SK-N-SH treated with all-trans-retinoic acid at 6 μM for 48 hours (cell line): Measurements from ENCODE around the gene ZBTB5.
A peak's percentile ranks its signal among the peaks of the same experiment; 100 is the strongest.

ENCODE experiments used
- ATAC-seq: fragments of 200-7000 bp; cut with Tn5 transposase; 3 replicates; pipeline ENCODE4 v1.9.1; 2020; ENCODE audit warnings: mild to moderate bottlenecking, moderate library complexity
- CSDC2 ChIP-seq: fragments of 250-450 bp; sonication (Bioruptor Pico); IDR thresholded peaks from 2 replicates; pipeline ENCODE4 v1.5.0; 2020; ENCODE audit warnings: mild to moderate bottlenecking, moderate library complexity
- ISL1 ChIP-seq: fragments of 250-450 bp; sonication (Bioruptor Pico); IDR thresholded peaks from 2 replicates; pipeline ENCODE4 v2.1.2; 2022; ENCODE audit warnings: mild to moderate bottlenecking, moderate library complexity
- OSR1 ChIP-seq: fragments of 250-450 bp; sonication (Bioruptor Pico); IDR thresholded peaks from 2 replicates; pipeline ENCODE4 v1.8.0; 2022; ENCODE audit warnings: moderate library complexity, mild to moderate bottlenecking, inconsistent platforms
- PPARA ChIP-seq: fragments of 250-450 bp; sonication (Bioruptor Pico); IDR thresholded peaks from 2 replicates; pipeline ENCODE4 v1.5.0; 2020; ENCODE audit warnings: mild to moderate bottlenecking, borderline replicate concordance
- SNAI2 ChIP-seq: fragments of 250-450 bp; sonication (Bioruptor Pico); IDR thresholded peaks from 2 replicates; pipeline ENCODE4 v1.5.0; 2020; ENCODE audit warnings: mild to moderate bottlenecking, moderate library complexity
- TCF4 ChIP-seq: fragments of 250-450 bp; sonication (Bioruptor Pico); IDR thresholded peaks from 2 replicates; pipeline ENCODE4 v1.8.0; 2021; ENCODE audit warnings: mild to moderate bottlenecking, moderate library complexity, borderline replicate concordance
- ZC3H10 ChIP-seq: fragments of 250-450 bp; sonication (Bioruptor Pico); IDR thresholded peaks from 2 replicates; pipeline ENCODE4 v1.5.1; 2021; ENCODE audit warnings: mild to moderate bottlenecking, moderate library complexity
- ZFP3 ChIP-seq: fragments of 250-450 bp; sonication (Bioruptor Pico); IDR thresholded peaks from 2 replicates; pipeline ENCODE4 v1.5.0; 2020; ENCODE audit warnings: mild to moderate bottlenecking, moderate library complexity
- ZNF565 ChIP-seq: fragments of 450-650 bp; formaldehyde crosslinking; conservative IDR thresholded peaks from 2 replicates; pipeline ENCODE4 v1.5.0; 2020; ENCODE audit warnings: low read depth, mild to moderate bottlenecking, moderate library complexity
- ZNF70 ChIP-seq: fragments of 450-650 bp; formaldehyde crosslinking; IDR thresholded peaks from 2 replicates; pipeline ENCODE4 v1.5.0; 2020; ENCODE audit warnings: mild to moderate bottlenecking, moderate library complexity
- TF ChIP-seq, protein P1 (sequence below): fragments of 250-450 bp; sonication (Bioruptor Pico); IDR thresholded peaks from 2 replicates; pipeline ENCODE4 v1.5.0; 2020; ENCODE audit warnings: mild to moderate bottlenecking, moderate library complexity
- TF ChIP-seq, protein P2 (sequence below): fragments of 250-450 bp; sonication (Bioruptor Pico); IDR thresholded peaks from 2 replicates; pipeline ENCODE4 v1.8.0; 2021; ENCODE audit warnings: low read depth, mild to moderate bottlenecking, moderate library complexity, borderline replicate concordance
- TF ChIP-seq, protein P3 (sequence below): fragments of 250-450 bp; sonication (Bioruptor Pico); IDR thresholded peaks from 2 replicates; pipeline ENCODE4 v1.8.0; 2020; ENCODE audit warnings: mild to moderate bottlenecking, moderate library complexity, borderline replicate concordance

The ZBTB5 gene

DNA sequence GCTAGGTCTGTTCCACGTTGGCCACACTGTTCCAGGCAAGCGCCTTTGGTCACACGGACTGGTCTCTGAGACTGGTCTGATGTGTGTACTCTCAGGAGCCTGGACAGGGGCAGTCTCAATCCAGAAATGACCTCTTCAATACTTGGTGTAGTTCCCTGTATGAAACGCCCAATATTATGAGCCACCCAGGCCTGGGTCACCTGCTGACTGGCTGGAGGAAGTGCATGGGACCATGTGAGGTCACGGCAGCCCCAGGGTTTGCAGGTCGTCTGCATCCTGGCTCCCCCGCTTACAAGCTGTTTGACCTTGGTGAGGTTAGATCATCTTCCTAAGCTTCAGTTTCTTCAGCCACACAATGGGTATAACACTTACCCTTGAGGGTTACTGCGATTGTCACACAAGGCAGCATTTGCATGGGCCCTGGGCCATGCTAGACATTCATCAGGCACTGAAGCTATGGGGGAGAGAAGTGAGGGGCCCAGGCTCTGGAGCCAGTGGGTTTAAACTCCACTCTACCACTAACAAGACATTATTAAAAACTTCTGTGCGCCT is 47.9 kb downstream of the ZBTB5 start:
- TF ChIP-seq, protein P1, sequence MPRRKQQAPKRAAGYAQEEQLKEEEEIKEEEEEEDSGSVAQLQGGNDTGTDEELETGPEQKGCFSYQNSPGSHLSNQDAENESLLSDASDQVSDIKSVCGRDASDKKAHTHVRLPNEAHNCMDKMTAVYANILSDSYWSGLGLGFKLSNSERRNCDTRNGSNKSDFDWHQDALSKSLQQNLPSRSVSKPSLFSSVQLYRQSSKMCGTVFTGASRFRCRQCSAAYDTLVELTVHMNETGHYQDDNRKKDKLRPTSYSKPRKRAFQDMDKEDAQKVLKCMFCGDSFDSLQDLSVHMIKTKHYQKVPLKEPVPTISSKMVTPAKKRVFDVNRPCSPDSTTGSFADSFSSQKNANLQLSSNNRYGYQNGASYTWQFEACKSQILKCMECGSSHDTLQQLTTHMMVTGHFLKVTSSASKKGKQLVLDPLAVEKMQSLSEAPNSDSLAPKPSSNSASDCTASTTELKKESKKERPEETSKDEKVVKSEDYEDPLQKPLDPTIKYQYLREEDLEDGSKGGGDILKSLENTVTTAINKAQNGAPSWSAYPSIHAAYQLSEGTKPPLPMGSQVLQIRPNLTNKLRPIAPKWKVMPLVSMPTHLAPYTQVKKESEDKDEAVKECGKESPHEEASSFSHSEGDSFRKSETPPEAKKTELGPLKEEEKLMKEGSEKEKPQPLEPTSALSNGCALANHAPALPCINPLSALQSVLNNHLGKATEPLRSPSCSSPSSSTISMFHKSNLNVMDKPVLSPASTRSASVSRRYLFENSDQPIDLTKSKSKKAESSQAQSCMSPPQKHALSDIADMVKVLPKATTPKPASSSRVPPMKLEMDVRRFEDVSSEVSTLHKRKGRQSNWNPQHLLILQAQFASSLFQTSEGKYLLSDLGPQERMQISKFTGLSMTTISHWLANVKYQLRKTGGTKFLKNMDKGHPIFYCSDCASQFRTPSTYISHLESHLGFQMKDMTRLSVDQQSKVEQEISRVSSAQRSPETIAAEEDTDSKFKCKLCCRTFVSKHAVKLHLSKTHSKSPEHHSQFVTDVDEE (CRISPR knock-in tag), result no peak
- TF ChIP-seq ZNF565 (CRISPR knock-in tag), result no peak
- TF ChIP-seq SNAI2 (CRISPR knock-in tag), result no peak
- TF ChIP-seq ZC3H10 (CRISPR knock-in tag), result no peak
- no peak for TF ChIP-seq PPARA (CRISPR knock-in tag)
- TF ChIP-seq ZFP3 (CRISPR knock-in tag), result no peak
- TF ChIP-seq, protein P2, sequence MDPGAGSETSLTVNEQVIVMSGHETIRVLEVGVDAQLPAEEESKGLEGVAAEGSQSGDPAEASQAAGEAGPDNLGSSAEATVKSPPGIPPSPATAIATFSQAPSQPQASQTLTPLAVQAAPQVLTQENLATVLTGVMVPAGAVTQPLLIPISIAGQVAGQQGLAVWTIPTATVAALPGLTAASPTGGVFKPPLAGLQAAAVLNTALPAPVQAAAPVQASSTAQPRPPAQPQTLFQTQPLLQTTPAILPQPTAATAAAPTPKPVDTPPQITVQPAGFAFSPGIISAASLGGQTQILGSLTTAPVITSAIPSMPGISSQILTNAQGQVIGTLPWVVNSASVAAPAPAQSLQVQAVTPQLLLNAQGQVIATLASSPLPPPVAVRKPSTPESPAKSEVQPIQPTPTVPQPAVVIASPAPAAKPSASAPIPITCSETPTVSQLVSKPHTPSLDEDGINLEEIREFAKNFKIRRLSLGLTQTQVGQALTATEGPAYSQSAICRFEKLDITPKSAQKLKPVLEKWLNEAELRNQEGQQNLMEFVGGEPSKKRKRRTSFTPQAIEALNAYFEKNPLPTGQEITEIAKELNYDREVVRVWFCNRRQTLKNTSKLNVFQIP (CRISPR knock-in tag), result no peak
- ATAC-seq, result no peak

DNA sequence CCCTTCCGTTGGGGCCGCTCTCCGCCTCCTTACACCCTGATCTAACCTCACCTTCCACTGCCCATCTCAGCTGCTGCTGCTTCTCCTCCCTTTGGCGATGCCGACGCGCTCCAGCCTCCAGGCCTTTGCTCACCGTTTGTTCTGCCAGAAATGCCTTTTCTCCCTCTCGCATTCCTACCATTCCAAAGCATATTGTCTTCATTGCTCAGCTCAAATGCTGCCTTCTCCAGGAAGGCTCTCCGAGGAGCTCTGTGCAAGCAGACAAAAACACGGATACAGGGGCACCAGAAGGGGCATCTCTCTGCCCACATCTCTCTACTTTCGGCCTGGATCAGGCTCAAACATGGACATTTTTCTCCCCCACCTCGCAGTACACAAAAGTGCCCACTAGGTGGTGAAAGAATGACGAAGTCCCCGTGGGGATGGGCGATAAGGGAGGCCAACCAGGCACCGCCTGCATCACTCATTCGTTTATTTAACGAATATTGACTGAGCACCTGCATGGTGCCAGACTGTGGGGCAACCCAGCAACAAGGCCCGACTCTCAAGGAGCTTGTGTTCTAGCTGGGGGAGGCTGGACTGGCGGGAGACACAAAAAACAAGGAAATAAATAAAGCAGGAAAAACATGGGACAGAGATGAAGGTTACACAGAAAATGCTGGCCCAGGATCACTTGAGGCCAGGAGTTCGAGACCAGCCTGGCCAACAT is 50.1 kb downstream of the ZBTB5 start:
- TF ChIP-seq SNAI2 (CRISPR knock-in tag), result no peak
- TF ChIP-seq, protein P3, sequence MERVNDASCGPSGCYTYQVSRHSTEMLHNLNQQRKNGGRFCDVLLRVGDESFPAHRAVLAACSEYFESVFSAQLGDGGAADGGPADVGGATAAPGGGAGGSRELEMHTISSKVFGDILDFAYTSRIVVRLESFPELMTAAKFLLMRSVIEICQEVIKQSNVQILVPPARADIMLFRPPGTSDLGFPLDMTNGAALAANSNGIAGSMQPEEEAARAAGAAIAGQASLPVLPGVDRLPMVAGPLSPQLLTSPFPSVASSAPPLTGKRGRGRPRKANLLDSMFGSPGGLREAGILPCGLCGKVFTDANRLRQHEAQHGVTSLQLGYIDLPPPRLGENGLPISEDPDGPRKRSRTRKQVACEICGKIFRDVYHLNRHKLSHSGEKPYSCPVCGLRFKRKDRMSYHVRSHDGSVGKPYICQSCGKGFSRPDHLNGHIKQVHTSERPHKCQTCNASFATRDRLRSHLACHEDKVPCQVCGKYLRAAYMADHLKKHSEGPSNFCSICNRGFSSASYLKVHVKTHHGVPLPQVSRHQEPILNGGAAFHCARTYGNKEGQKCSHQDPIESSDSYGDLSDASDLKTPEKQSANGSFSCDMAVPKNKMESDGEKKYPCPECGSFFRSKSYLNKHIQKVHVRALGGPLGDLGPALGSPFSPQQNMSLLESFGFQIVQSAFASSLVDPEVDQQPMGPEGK (CRISPR knock-in tag), result no peak
- ATAC-seq, result peak; percentile 90

DNA sequence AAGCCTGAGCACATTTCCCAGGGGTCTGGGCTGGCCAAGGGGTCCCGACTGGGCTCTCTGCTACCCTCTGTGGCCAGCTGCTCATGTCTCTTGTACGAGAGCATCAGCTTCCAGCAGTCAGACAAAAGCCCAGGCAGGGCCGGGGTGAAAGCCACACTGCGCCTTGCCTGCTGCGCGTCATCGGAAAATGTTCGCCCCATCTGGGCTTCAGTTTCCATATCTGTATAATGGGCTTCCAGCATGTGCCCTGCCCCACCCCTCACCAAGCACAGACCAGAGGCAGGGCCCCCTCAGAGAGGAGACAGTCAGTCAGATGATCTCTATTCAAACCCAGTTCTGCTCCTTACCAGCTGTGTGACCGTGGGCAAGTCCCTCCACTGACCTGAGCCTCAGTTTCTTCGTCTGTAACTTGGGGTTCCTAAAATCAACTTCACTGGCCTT is 50.7 kb downstream of the ZBTB5 start:
- TF ChIP-seq, protein P3 (CRISPR knock-in tag), result no peak
- TF ChIP-seq ZC3H10 (CRISPR knock-in tag), result no peak
- no peak for TF ChIP-seq OSR1 (CRISPR knock-in tag)
- TF ChIP-seq ZNF70 (CRISPR knock-in tag), result no peak
- no peak for TF ChIP-seq CSDC2
- TF ChIP-seq, protein P2 (CRISPR knock-in tag), result no peak
- TF ChIP-seq, protein P1 (CRISPR knock-in tag), result no peak
- no peak for TF ChIP-seq ZFP3 (CRISPR knock-in tag)
- no peak for TF ChIP-seq ISL1 (CRISPR knock-in tag)
- TF ChIP-seq TCF4 (CRISPR knock-in tag), result no peak
- no peak for ATAC-seq
